NAMALWA (cell line): ENCODE data around the gene CSAD.
"Not testable (repeated sequence)": the region's sequence is repeated elsewhere in the genome, so short reads cannot be mapped to it uniquely, and the experiment has no call there.

Experiments used
- DNase-seq: peaks from one replicate; pipeline ENCODE4 v3.0.0-alpha.2; 2015; ENCODE audit warnings: low spot score

Gene CSAD

DNA sequence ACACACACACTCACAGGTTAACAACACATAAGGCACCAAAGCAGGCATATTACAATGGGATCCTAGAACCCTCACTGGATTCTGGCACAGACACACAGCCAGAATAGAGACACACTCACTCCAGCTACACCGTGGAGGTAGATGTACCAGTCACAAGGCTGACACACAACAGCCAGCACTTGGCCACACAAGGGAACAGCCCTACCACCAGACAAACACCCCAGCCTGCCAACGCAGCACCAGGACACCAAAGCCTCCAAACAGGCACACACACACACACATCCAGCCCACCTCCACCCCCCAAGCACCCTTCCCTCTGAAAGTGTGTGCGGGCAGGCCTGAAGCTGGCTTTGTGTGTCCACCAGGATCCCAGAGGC is 37.2 kb upstream of the CSAD start:
- no peak for DNase-seq

DNA sequence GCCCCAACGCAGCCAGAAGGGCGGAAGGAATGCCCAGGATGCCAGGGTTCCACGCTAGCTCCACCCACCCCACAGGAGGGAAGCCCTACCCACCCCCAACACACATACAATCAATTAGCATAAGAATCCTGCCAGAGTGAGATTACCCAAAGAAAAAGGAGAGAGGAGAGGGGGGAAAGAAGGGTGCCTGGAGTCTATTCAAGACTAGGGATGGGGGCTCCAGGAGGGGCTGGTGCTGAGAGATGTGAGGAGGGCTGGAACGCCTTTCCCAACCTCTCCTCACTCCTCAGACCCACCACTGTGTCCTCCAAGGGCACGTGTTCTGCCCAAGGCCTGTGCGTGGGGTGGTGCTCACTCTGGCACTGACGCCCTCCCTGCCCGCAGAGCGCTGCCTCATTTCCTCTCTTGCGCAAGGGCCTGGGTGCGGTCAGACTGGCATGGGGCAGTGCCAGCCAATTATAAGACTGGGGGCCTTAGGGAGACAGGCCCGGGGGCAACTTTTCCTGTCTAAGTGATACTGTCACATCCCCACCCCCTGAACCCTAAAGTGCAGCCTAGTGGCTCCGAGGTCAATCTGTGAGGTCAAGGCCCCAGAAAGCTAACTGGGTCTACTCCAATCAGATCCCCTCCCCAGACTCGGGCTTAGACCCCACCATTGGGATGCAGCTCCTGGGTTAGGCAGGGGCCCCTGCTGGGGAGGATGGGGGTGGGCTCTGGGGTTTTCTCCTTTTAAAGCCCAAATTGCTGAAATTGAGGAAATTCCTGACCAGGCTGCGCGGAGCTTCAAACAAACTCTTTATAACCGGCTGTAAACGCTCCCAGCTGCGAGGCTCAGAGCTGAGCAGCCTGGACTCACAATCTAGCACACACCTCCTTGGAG is 36.6 kb upstream of the CSAD start:
- DNase-seq, result no peak

DNA sequence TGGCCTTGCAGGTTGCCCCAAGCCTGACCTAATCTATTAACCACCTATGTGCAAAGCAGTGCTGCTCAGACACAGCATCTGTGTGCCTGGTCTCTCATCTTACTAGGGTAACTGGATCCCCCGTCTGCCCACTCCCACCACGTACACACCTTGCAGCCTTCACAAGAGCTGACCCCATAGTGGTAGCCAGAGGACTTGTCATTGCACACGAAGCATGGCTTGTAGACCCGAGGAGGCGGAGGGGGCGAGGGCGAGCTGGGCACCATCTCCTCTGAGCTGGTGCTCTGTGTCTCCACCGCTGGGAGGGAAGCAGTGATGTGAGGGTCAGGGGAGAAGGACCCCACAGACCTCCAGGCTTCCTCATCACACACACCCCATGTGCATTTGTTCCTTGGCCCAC is 34.8 kb upstream of the CSAD start:
- DNase-seq, result no peak

DNA sequence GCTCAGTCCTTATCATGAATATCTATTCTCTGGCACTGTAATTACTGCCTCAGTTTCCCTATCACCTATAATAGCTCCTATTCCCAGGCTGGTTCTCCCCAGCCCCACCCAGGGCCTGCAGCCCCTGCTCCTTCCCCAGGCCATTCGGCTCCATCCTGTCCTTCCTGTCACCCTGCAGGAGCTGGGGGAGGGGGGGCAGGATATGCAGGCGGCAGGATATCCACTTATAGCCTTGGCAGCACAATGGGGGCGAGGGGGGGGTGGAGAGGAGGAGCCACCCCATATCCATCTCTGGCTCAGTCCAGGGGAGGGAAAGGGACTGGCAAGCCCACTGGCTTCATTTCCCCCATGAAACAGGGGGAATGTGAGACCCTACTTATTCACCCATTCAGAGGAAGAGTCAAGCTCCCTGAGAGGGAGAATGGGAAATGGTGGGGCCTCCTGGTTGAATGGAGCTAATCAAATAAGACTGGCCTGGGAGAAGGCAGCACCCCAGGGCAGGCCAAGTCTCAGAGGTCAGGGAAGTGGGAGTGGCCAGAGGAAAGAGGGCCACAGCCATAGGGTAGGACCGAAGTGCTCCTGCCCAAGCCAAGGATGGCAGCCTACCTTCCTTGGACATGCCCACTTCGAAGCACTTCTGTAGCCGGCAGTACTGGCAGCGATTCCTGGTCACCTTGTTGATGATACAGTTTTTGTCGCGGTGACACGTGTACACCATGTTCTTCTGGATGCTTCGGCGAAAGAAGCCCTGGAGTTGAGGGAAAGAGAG is 34.1 kb upstream of the CSAD start:
- no peak for DNase-seq

DNA sequence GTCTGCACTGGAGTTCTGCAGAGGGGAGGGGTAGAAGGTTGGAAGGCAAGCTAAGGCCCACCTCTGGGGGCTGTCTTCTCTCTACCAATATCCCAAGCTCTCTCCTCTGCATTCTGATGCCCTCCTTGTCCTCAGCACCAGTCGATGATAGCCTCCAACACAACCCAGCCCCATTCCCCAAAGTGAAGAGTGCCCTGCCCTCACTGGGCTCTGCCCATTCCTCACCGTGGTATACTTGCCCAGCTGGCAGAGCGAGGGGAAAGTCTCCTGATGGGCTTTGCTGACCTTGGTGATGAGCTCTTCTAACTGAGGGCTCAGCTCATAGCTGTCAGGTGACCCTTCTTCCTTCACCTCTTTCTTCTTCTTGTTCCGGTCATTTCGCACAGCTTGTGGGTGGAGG is 33.5 kb upstream of the CSAD start:
- DNase-seq, result no peak

DNA sequence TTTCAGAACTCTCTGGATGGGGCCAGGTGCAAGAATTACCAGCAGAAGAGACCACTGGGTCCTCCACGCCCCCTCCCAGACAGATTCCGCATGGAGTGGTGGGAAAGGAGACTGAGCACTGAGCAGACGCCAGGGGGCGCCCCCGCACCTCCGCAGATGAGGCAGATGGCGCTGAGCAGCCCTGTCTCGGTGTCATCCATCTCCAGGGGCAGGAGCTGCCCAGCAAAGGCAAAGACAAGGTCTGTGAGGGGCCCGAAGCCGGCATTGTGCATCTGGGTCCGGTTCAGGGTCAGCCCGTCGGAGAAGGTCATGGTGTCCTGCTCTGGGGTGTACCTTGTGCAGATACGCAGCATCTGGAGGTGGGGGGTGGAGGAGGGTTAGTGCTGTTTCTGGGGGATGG is 32.6 kb upstream of the CSAD start:
- peak; percentile 82 for DNase-seq

DNA sequence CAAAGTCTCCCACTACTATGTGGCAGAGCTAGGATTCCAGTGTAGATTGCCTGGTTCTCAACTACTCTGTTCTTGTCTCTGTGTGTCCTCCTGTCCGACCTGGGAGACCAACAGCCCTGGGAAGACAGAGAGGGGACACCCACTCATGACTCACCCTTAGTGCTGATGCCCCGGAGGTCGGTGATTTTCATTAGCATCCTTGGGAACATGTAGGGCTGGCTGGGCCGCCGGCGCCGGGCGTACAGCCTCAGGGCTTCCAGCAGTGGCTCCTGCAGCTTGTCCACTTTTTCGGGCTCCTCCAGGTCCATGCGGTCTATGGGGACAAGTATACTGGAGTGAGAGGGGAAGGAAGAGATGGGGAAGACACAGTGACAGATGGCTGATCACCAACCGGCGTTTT is 32.2 kb upstream of the CSAD start:
- no peak for DNase-seq

DNA sequence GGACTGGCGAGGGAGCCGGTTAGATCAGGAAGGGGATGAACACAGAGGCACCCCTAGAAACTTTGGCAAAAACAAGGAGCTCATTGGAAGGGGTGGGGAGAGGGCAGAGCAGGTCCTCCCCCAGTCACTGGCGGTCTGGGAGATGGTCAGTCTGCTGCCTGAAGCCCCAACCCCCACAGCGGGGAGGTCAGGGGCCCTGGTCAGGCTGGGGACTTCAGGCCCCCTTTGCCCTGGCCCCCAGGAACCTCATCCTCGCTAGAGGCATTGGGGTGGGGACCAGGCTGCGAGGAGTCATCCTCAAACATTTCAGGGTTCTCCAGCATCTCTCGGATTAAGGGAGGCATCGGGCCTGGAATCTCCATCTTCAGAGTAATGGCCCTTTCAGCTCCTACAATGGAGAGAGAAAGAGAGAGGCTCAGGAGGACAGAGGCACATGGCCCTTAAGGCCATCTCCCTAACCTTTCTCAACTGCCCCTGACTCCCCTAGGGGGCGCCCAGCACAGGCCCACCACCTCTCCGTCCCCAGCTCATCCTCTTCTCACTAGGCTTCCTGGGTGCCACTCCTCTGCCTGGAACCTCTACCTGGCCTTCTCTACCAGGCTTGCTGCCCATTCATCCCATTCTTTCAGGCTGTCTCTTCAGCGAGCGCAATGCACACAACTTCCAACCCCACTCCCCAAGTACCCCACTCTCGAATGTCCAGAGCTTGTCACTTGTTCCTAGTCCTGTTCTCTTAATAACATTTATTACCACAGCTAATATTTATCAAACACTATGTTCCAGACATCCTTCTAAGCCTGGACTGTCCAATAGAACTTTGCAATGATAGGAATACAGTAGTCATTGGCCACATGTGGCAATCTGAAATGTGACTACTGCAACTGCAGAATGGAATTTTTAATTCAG is 31.0 kb upstream of the CSAD start:
- peak; percentile 53 for DNase-seq

DNA sequence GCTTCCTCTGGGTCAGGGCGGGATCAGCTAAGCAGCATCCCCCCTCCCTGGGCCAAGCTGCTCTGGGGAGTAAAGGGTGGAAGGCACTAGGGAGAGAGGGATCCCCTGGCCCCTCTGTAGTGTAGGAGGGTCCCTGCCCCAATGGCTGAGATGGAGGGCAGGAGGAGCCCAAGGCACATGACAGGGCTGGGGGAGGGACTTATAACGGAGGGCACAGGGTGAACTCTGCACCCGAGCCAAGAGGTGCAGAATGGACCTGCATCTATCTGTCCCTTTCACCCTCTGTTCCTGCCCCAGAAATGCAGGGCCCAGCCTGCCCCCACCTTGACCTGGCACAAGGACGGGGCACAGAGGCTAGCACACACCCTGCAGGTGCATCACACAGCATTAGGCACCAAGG is 30.1 kb upstream of the CSAD start:
- DNase-seq, result no peak

DNA sequence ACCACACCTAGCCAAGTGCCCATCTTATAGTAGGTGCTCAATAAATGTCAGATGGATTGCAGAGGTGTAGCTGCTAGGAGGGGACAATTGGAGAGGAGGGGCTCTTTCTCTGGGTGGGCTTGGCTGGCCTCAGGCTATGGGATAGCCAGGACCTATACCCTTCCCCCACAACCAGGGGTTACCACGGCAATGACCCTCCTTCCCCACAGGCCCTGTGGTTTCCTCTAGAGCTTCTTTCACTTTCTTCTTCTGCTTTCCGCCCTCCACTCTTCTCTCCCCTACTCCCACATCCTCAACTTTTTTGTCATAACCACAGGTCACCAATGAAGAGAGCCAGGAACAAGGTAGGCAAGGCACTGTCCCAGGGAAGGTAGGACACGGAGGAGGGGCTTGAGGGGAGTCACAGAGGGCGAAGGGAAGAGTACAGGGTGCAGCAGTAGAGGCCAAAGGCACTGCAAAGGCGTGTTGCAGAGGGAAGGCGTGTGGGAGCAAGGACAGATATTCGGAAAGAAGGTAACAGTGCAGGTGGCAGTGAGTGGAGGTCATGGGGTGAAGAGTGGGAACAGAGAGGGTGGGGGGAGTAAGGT is 28.2 kb upstream of the CSAD start:
- DNase-seq, result peak; percentile 58

DNA sequence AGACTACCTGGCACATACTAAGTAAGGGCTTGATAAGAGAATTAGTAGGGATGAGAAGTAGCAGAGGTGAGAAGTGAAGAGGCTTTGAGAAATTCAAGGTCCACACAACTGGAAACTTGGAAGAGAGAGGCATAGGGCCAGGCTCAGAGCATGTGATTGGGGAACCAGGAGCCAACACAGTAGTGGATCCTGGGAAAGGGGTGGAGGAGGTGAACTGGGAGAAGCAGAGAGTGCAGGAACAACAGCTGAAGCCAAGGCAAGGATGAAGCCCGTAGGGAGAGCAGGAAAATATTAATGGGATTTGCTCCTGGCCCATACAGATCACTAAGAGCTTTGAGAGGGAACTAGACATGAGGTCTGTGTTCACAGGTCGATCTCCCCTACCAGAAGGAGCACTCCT is 27.7 kb upstream of the CSAD start:
- no peak for DNase-seq

DNA sequence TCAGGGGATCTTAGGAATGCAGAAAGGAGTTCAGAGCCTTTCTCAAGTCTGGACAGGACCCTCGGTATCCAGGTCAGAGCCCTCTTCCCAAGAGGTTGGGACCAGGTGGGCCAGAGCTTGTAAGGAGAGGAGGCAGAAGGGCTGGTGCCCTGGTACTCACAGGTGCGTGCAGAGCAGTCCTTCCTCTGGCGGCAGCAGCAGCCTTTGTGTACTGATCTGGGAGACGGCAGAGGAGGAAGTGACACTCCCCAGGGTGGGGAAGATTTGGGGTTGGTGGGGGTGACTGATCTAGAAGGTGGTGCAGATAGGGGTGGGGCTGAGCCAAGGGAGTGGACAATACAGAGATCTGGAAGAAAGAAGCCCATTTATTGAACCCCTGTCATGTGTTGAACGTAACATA is 26.3 kb upstream of the CSAD start, which contains the start of gene ITGB7:
ITGB7 (minus strand) TSS at position 210 of the 400 bp plus-strand sequence. CDS start 6,808 bp downstream, outside the sequence.
- peak; percentile 70 for DNase-seq

DNA sequence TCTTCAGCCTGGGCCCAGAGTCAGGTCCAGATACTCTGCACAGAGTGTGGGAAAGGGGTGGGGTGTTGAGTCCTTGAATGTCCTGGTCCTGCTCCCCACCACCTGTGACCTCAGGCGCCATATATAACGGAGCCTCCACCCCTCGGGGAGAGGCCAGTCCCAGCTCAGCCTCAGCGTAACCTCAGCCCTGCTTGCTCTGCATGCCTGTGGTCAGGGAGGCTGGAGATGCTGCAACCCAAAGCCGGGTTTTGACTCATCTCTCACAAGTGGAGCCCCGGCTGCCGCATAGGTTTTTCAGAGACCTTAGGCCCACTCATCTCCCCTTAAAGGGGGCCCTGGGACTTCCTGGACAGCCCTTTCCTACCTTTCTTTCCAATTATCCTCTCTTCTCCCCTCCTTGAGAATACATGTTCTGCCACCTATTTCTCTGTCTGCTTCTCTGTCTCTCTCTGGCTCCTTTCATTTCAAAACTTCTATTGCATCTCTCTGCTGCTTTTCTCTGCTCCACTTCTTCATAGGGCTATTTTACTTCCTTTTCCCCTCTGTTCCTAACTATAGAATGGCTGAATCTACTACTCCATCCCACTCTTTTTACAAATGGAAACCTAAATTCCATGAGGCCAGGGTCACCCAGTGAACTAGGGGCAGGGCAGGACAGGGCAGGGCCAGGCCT is 25.2 kb upstream of the CSAD start:
- DNase-seq, result no peak

DNA sequence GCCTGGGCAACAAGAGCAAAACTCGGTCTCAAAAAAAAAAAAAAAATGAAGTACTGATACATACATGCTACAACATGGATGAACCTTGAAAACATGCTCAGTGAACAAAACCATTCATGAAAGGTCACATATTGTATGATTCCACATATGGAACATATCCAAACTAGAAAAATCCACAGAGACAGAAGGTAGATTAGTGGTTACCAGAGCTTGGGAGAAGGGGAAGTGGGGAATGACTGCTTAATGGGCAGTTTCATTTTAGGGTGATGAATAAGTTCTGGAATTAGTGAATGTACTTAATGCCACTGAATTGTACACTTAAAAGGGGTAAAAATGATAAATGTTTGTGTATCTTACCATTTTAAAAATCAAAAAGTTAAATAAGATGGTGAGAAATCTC is 23.6 kb upstream of the CSAD start:
- no peak for DNase-seq

DNA sequence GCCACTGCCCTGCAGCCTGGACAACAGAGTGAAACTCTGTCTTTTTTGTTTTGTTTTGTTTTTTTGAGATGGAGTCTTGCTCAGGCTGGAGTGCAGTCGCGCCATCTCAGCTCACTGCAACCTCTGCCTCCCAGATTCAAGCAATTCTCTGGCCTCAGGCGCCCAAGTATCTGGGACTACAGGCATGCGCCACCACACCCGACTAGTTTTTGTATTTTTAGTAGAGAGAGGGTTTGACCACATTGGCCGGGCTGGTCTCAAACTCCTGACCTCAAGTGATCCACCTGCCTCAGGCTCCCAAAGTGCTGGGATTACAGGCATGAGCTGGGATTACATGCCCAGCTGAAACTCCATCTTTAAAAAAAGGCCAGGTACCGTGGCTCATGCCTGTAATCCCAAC is 21.6 kb upstream of the CSAD start:
- not testable (repeated sequence) for DNase-seq

DNA sequence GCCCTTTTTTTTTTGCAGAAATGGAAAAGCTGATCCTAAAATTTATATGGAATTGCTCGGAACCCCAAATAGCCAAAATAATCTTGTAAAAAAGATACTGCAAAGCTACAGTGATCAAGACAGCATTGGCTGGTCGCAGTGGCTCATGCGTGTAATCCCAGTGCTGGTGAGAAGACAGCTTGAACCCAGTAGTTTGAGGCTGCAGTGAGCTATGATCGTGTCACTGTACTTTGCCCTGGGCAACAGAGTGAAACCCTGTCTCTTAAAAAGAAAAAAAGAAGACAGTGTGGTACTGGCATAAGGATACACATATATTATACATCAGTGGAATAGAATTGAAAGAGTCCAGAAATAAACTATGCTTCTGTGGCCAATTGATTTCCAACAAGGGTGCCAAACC is 20.9 kb upstream of the CSAD start:
- DNase-seq, result no peak

DNA sequence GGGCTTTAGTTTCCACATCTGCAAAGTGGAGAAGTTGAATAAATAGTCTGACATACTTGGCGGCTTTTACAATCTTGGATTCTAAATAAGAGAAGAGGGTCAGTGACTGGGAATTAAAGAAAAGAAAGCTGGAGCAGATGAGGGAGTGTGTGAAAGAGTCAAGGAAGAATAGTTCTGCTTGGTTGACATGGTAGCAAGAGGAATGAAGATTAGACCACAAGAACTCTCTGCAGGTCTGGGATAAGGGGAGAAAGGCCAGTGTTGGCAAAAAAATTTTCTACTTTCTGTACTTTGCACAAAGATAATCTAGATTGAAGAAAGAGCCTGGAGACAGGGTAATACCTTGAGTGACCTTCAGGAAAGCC is 20.4 kb upstream of the CSAD start:
- no peak for DNase-seq

DNA sequence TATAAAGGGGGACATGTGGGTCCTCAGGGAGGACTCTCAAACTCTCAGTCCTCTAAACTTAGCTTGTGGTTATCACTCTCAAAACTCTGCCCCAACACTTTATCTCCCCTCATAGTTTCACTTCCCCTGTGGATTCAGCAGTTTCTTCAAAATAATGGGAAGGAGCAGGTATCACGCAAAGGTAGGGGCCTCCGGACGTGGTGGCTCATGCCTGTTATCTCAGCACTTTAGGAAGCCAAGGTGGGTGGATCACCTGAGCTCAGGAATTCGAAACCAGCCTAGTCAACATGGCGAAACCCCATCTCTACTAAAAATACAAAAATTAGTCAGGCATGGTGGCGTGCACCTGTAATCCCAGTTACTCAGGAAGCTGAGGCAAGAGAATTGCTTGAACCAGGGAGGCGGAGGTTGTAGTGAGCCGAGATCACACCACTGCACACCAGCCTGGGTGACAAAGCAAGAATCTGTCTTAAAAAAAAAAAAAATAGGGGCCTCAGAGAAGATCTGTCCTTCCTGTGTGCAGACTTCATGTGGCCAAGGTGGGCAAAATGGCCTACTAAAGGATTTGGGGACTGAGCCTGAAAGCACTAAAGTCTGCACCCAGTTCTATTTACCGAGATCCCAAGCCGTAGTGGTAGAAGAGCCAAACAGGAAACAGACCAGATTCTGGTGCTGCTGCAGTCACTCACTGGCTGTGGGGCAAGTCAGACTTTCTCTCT is 19.9 kb upstream of the CSAD start:
- peak; percentile 78 for DNase-seq

DNA sequence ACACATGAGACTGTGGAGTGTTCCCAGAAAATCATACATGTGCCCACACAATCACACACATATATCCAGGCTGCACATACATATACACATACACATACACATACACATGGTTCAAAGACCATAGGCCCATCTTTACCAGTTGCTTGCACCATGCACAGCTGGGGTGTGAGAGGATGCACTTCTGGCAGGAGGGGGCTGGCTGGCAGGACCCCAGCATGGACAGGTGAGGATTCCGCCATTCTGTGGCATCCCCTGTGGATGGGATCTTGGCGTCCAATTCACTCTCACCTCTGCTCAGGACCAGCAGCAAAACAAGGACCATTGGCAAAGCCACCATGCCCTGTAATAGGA is 19.4 kb upstream of the CSAD start:
- DNase-seq, result peak; percentile 42

DNA sequence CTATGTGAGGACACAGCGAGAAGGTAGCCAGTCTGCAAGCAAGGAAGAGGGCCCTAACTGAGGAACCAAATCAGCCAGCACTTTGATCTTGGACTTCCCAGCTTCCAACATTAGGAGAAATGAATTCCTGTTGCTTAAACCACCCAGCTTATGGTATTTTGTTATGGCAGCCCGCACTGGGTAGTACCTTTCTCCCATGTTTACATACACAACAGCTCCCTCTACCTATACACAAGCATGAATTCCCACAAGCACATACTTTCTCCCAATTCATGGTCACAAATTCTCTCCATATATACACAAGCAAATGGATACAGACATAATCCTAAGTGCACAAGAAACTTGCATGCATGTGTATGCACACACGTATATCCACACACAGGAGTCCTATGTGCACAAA is 19.0 kb upstream of the CSAD start:
- no peak for DNase-seq
